Mucosa of stomach (tissue), 1 donor: ENCODE data around the gene ZFP57.
"Not testable (repeated sequence)": the region's sequence is repeated elsewhere in the genome, so short reads cannot be mapped to it uniquely, and the experiment has no call there.

Experiments
- H3K27me3 ChIP-seq: one replicate; pipeline ENCODE4 v1.7.0; 2013; ENCODE audit warnings: mild to moderate bottlenecking, low read length; ENCODE audit not compliant: control insufficient read depth, insufficient read depth
- H3K36me3 ChIP-seq: one replicate; pipeline ENCODE4 v1.7.0; 2013; ENCODE audit warnings: low read length; ENCODE audit not compliant: control insufficient read depth, insufficient read depth
- H3K4me1 ChIP-seq: one replicate; pipeline ENCODE4 v1.7.0; 2013; ENCODE audit warnings: mild to moderate bottlenecking, low read length; ENCODE audit not compliant: control insufficient read depth, insufficient read depth
- H3K4me3 ChIP-seq: one replicate; pipeline ENCODE4 v1.7.0; 2013; ENCODE audit warnings: low read length
- H3K9ac ChIP-seq: one replicate; pipeline ENCODE4 v1.7.0; 2013; ENCODE audit warnings: mild to moderate bottlenecking, low read length, moderate library complexity
- H3K9me3 ChIP-seq: one replicate; pipeline ENCODE4 v1.7.0; 2013; ENCODE audit warnings: mild to moderate bottlenecking, low read length, moderate library complexity; ENCODE audit not compliant: control insufficient read depth
- donor health status: Pancreatic carcinoma.

ZFP57 gene

DNA sequence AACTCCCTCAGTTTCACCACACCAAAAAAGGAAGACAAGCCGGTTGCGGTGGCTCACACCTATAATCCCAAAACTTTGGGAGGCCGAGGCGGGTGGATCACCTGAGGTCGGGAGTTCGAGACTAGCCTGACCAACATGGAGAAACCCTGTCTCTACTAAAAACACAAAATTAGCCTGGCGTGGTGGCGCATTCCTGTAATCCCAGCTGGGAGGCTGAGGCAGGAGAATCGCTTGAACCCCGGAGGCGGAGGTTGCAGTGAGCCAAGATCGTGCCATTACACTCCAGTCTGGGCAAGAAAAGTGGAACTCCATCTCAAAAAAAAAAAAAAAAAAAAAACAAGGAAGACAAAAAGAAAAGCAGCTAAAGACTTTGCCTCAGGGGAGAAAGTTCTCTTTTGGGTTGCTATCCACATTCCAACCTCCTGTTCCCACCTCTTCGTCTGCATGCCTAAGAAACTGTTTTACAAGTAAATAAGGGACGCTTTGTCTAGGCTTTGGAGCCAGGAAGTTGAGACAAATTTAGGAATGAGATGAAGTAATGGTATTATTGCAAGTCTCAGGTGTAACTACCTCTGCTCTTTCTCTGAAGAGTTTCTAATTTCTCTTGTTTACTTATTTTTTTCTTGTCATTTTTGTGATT lies 19.3 kb downstream of the ZFP57 start:
- H3K9me3 ChIP-seq, H3K27me3 ChIP-seq, H3K9ac ChIP-seq, H3K4me1 ChIP-seq, H3K36me3 ChIP-seq, H3K4me3 ChIP-seq: not testable (repeated sequence)

- H3K4me3 ChIP-seq = no peak overlapping the region
- H3K9me3 ChIP-seq = no peaks in the 10 kb centered on the region
- no peak overlapping the region for H3K9ac ChIP-seq
- no peaks in the 10 kb centered on the region for H3K36me3 ChIP-seq
- no peaks in the 10 kb centered on the region for H3K4me1 ChIP-seq
- H3K27me3 ChIP-seq = peaks cover 5% of the 10 kb centered on the region
Measured at GRCh38 chr6:29661071-29661470, 19.9 kb downstream of the ZFP57 start.

DNA sequence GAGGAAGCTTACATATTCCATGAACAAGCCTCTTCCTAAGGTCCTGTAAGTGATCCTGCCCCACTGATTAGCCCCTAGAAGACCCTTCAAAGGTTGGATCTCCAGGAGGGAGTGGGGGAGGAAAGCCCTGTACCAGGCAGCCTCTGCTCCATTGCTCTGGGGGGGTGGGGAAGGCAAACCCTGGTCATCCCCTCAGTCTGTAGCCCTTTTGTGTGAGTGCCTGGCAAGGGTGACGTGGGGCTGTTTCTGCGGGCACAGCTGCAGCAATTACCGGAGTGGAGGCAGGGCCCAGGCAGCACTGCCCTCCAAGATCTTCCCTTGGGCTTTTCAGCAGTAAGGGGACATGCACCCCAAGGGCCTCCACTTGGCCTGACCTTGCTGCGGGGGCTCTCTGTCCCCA lies 24.2 kb downstream of the ZFP57 start, which contains the start of gene MOG:
Gene MOG, plus strand, starts transcription at position 295 of the 400 bp plus-strand sequence. CDS start 118 bp downstream, outside the sequence.
- Histone ChIP-seq H3K9ac (no peak within 1 kb of the TSS), H3K4me3 (no peak within 1 kb of the TSS)

DNA sequence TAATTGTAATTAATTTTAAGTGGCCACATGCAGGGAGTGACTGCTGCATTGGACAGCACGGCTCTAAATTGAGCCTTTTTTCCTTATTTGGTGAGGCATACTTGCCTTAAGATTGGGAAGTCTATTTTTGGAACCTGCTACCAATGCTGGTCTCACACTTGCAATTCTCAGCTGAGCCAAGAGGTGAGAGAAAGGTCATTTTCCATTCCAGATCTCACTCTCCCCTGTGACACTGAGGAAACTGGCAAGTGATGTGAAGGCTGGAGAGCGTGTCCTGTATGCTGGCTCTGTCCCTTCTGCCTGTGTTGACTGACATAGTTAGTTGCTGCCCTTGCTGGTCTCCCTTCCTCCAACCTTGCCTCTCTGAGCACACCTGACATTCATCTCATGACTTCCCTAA lies 24.8 kb downstream of the ZFP57 start:
- Histone ChIP-seq H3K4me3 (no peak overlapping the region), H3K36me3 (no peaks in the 10 kb centered on the region), H3K9ac (no peak overlapping the region), H3K9me3 (no peaks in the 10 kb centered on the region), H3K27me3 (no peaks in the 10 kb centered on the region), H3K4me1 (no peaks in the 10 kb centered on the region)

More for the DNA sequence above, 24.2 kb downstream of the ZFP57 start, which contains the start of gene MOG:
- H3K36me3 ChIP-seq = no peaks in the 10 kb centered on the region
- no peaks in the 10 kb centered on the region for H3K9me3 ChIP-seq
- no peaks in the 10 kb centered on the region for H3K4me1 ChIP-seq
- no peaks in the 10 kb centered on the region for H3K27me3 ChIP-seq

DNA sequence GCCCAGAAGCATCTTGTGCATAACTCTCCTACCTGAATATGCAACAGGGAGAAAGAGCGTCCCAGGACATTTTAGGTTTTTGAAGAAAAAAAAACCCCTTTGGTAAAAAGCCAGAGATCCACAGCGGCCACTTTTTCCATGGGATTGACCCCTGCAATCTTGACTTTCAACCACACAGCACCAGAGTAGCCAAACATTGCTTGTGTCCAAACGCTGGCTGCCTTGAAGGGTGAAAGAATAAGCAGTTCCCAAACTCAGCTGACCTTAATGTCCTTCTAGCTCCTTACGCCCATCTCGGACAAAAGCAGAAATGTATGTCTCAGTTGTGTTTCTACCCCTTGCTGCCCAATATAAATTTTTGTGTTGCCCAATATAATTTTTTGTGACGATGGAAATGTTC lies 25.3 kb downstream of the ZFP57 start:
- Histone ChIP-seq H3K9ac (no peak overlapping the region), H3K9me3 (no peaks in the 10 kb centered on the region), H3K4me3 (no peak overlapping the region), H3K36me3 (no peaks in the 10 kb centered on the region), H3K4me1 (no peaks in the 10 kb centered on the region), H3K27me3 (no peaks in the 10 kb centered on the region)

DNA sequence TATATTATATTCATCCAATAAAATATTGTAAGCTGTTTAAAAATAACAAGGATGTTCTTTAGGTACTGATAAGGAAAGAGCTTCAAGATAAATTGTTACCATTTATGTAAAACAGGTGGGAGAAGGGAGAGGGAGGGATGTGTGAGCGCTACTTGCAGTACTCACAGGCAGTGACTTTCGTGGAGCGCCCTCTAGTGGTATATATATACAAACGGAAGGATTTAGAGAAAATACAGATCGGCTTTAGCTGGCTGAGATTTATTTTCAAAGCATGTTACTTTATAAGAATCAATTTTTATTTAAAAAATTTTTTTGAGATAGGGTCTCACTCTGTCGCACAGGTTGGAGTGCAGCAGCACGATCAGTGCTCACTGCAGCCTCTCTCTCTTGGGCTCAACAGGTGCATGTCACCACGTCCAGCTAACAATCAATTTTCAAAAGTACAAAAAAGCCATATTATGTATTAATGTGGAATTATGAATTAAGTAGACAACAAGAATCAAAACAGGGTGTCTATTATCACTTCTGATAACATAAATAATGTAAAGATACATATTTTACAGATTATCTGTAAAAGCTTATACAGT lies 27.4 kb downstream of the ZFP57 start:
- Histone ChIP-seq H3K9ac (no peak overlapping the region), H3K4me3 (no peak overlapping the region), H3K27me3 (no peaks in the 10 kb centered on the region), H3K4me1 (peaks cover 4% of the 10 kb centered on the region), H3K36me3 (no peaks in the 10 kb centered on the region), H3K9me3 (no peaks in the 10 kb centered on the region)

DNA sequence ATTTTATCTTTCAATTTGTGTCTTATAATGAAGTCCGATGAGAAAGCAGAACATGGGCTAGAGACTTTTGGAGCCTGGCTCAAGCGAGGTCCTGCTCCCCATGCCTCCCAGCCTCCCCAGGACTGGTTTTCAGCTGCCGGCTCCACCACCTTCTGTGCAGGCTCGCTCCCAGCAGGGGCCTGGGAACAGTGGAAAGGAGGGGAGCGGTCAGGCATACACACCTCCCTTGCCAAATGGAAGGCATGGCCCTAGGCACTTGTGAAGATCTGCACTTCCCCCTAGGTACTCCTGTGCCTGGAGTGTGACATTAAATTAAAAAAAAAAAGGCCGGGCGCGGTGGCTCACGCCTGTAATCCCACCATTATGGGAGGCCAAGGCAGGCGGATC lies 28.8 kb downstream of the ZFP57 start:
- Histone ChIP-seq H3K4me3 (no peak overlapping the region), H3K9me3 (no peaks in the 10 kb centered on the region), H3K27me3 (no peaks in the 10 kb centered on the region), H3K9ac (no peak overlapping the region), H3K36me3 (no peaks in the 10 kb centered on the region), H3K4me1 (peaks cover 4% of the 10 kb centered on the region)

GRCh38 chr6:29651413-29652197 lies 29.3 kb downstream of the ZFP57 start:
- H3K4me3 ChIP-seq = no peak overlapping the region
- no peaks in the 10 kb centered on the region for H3K27me3 ChIP-seq
- H3K36me3 ChIP-seq = no peaks in the 10 kb centered on the region
- H3K4me1 ChIP-seq = peaks cover 4% of the 10 kb centered on the region
- no peaks in the 10 kb centered on the region for H3K9me3 ChIP-seq
- H3K9ac ChIP-seq = no peak overlapping the region

DNA sequence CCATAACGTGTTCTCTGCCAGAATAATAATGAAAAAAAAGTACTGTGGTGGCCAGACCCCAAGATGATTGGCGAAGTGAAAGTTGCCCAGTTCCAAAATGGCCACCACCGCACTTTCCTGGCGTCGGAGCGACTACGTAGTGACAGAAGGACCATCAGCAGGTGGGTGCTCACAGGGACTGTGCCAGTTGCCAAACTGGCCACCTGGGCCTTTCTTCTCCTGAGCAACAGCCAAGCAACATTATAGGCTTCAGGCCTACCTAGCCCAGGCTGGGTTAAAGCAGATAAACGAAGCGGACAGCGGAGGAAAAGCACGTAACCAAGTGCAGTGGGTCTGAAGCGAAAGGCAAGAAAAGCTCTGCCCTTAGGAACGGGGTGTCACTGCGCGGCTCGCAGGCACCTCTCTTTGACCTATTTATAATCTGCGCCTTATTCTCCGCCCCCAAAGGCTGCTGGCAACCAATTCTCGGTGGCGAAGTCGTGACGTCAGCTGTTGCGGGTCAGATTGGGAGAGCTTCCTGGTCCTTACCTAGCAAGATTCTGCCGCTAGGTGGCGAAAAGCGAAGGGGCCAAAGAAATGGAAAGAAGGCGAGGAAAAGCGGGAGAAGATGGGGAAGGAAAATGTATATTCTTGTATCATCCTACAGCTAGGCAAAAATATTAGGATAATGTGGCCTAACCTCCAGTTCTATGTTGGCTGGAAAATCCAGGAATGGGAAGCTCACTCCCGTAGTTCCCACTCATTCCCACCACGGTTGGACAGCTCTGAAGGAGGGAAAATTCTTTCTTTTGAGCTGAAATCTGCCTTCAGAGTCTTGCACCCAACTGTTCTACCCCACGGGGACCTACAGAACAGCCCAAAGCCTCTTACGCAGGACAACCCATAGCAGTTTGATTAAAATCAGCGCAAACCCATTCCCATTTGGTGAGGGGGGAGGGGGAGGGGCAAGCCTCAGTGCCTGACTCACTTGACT lies 31.0 kb downstream of the ZFP57 start:
- H3K4me1 ChIP-seq = peaks cover 4% of the 10 kb centered on the region
- no peaks in the 10 kb centered on the region for H3K36me3 ChIP-seq

GRCh38 chr6:29647927-29648642 lies 32.9 kb downstream of the ZFP57 start:
- Histone ChIP-seq H3K4me3 (no peak overlapping the region), H3K9ac (no peak overlapping the region), H3K36me3 (no peaks in the 10 kb centered on the region), H3K9me3 (no peaks in the 10 kb centered on the region), H3K4me1 (peaks cover 4% of the 10 kb centered on the region), H3K27me3 (no peaks in the 10 kb centered on the region)

More for the DNA sequence above, 31.0 kb downstream of the ZFP57 start:
- Histone ChIP-seq H3K27me3 (no peaks in the 10 kb centered on the region), H3K9ac (peak overlapping the region; percentile 89), H3K9me3 (no peaks in the 10 kb centered on the region), H3K4me3 (peak overlapping the region; percentile 83)
